Hematopoietic multipotent progenitor cell (in vitro differentiated cells): ENCODE data around the gene DUSP8. TPM values are rescaled to one million over a fixed set of nuclear protein-coding genes. Genes with fewer than 3 reads are reported as not detected.
"Not testable (repeated sequence)": the region's sequence is repeated elsewhere in the genome, so short reads cannot be mapped to it uniquely, and the experiment has no call there.

Experiments
- DNase-seq, 3 donors: peaks; one replicate each; pipeline ENCODE4 v3.0.0-alpha.2; 2011 to 2015; ENCODE audit warnings: low read depth in 2 of 3, low spot score in 2 of 3
- total RNA-seq: library from RNA; depleted of rRNA; stranded (reverse); fragments of >200 nt; gene quantifications from one replicate; pipeline ENCODE4 v1.2.3, GENCODE V29; 2012

DUSP8 gene
- total RNA-seq, 1 donor: 1.1 TPM

DNA sequence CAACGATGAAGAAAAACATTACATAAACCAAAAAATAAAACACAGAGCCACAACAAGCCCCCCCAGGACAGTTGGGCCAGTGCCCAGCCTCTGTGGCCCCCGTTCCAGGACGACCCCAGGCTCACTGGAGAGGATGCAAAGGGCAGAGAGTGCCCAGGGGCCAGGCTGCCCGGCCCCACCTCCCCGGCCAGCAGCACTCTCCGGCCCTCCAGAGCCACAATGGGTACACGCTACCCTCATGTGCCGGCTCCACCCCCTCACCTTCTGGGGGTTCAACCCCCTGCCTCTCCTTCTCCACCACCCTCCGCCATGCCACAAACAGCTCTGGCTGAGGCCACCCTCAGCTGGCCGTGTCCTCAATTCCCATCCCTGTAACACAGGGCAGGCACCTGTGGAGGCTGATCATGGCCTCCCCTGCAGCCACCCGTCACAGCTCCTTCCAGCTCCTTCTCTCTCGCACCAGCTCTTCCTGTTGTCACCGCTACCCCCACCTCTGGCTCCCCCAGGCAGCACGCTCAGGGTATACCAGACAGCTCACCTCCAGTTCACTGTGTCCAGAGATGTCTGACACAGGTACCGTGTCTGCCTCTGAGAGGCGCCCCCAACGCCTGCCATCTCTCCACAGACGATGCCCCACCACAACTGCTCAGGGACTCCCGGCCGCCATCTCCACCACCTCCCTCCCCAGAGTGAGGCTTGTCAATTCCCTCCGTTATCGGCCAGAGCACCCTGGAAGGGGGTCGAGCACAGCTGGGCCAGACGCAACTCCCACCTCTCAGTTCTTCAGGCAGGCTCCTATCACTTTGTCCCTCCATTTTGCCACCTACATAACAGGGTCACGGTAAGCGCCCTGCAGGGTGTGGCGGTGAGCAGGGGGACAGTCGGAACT lies 54.7 kb downstream of the DUSP8 start:
- DNase-seq: no peak

DNA sequence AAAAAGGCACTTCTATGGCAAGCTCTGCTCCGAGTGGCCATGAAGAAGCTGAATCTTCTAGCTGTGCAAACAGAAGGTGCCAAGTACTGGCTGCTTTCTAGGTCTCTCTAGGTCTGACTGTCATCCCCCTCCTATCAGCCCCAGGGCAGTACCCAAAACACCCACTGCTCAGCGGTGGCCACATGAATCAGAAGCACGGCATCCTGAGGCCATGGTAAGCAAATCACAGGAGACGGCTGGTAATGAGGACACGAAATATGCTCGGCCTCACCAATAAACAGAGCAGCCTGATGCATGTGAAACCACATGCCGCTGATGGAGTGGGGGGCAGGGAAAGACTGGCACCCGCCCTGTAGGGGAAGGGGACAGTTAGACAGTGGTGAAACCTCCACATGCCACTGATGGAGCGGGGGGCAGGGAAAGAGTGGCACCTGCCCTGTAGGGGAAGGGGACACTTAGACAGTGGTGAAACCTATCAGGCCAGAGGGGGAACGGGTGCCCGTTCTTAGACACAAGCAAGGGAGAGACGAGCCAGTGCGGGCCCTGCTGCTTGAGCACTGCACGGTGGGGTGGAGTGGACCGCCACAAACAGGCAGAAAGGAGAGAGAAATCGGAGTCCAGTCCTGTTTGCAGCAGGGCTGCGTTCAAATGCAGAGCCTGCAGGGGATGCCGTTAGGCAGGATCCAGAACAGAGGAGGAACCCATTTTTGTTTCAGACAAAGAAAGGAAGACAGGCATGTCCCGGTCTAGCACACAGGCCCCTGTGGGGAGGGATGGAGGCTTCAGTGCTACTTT lies 55.6 kb downstream of the DUSP8 start:
- DNase-seq: no peak

GRCh38 chr11:1515082-1516060 lies 56.7 kb downstream of the DUSP8 start:
- DNase-seq: peak; percentile 47 to 66 (median 61)

- DNase-seq: no peak
Observed at GRCh38 chr11:1514336-1515061, 57.6 kb downstream of the DUSP8 start.

GRCh38 chr11:1513326-1514296 lies 58.5 kb downstream of the DUSP8 start:
- no peak for DNase-seq

DNA sequence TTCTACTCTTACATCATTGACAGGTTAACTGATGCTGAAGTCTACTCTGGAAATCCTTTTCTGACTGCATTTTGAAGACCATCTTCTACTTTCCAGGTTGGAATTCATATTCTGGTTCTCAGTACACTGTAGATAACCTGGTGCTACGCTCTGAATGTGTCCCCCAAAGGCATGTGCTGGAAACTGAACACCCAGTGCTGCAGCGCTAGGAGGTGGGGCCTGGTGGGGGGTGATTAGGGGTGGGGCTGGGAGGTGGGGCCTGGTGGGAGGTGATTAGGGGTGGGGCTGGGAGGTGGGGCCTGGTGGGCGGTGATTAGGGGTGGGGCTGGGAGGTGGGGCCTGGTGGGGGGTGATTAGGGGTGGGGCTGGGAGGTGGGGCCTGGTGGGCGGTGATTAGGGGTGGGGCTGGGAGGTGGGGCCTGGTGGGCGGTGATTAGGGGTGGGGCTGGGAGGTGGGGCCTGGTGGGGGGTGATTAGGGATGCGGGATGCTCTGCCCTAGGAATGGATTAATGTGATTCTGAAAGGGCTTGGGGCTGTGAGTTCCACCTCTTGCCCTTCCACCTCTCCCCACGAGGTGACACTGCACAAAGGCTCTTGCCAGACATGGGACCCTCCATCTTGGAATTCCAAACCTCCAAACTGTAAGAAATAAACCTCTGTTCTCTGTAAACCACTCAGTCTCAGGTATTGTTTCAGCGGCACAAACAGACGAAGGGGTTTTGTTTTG lies 59.4 kb downstream of the DUSP8 start:
- DNase-seq: peak in 1 of 3 donors; percentile 29

DNA sequence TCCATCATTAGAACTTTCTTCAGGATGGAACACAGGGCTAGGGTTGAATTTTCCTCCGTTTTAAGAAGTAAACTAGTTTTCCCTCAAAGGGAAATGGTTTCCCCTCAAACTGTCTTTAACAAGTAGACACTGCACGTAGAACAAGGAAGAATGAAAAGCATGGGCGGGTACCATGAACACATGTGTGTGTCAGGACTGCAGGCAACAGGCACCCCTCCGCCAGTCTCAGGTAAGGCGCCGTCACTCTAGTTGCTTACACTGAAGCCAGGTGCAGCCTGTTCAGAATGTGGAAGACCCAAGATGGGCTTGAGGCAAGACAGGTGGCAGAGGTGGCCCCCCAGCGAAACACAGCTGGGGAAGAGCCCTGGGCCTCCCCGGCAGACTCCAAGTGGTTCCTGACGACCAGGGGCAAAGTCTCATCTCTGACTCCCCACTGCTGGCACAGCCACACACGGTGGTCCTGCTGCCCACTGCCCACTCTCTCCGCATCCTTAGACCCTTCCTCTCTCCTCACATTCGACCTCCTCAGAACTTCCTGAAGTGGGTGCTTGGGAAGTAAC lies 60.1 kb downstream of the DUSP8 start:
- DNase-seq: no peak

- no peak for DNase-seq
Observed at GRCh38 chr11:1510928-1511327, 61.1 kb downstream of the DUSP8 start.

DNA sequence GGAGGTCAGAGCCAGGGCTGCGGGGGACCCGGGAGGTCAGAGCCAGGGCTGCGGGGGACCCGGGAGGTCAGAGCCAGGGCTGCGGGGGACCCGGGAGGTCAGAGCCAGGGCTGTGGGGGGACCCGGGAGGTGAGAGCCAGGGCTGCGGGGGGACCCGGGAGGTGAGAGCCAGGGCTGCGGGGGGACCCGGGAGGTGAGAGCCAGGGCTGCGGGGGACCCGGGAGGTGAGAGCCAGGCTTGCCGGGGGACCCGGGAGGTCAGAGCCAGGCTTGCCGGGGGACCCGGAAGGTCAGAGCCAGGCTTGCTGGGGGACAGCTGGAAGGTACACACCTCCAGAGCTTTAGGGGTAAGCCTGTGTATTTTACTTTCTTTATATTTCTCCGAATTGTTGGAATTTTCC lies 61.7 kb downstream of the DUSP8 start:
- not testable (repeated sequence) for DNase-seq

DNA sequence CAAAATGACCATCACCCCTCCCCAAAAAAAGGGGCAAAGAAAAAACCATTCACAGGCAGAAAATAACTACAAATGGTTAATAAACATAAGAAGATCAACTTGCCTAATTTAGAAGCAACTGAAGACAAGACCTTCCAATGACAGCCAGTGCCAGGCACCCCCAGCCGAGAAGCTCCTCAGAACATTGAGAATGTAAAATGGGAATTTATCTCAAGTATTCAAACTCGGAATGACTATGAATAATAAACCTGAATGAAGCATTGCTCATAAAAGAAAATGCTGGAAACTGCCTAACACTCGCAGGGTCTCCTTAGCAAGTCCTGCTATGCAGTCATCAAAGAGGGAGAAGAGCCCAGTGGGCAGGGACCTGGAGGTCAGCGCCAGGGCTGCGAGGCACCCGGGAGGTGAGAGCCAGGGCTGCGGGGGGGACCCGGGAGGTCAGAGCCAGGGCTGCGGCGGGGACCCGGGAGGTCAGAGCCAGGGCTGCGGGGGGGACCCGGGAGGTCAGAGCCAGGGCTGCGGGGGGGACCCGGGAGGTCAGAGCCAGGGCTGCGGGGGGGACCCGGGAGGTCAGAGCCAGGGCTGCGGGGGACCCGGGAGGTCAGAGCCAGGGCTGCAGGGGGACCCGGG lies 62.3 kb downstream of the DUSP8 start:
- DNase-seq: no peak

- DNase-seq: no peak
Observed at GRCh38 chr11:1508986-1509385, 63.1 kb downstream of the DUSP8 start.

DNA sequence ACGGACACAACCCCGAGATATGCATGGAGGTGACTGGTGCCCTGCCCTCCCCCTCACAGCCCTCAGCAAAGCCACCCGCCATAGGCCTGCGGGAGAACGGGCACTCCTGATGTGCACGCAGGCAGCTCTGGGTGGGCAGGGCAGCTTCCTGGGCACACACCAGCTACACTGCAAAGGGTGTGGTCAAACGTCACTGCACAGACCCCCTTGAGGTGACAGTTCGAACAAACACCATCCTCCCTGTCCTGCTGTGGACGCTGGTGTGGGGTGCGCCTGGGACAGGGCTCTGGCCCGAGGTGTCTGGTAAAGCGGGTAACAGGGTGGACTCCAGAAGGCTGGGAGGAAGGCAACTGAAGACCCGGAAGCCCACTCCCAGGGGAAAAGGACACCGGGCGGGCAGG lies 63.6 kb downstream of the DUSP8 start:
- DNase-seq: no peak

DNA sequence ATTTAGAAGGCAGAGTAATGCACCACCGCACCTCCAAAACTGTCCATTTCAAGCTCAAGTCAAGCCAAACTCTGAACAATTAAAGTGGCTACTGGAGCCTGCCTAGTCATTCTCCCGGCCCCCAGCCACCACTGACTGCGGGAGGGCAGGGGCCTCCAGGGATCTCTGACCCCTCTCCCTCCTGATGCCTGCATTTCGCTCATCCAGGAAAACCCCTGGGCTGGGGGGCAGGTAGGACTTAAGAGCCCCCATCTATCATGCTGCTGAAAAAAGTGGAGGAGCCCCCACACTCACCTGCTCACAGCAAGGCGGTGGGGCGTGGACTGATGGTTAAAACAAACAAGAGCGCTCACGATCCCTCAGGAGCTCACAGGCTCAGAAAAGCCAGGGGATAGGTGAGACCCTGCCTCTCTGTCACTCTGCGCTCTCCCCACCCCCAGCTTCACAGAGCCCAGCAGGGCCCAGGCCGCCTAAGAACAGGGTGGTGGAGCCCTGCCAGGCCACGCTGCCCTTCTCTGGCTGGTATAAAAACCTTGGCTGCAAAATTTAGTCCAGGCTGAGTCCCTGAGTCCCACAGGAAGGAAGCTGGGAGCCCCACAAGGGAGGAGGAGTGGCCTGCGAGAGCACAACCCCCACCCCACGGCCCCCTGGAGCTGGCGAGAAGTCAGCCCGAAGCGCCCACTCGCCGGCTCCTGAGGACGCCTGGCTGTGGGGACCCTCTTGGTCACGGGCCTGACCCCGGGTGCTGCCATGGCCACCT lies 64.5 kb downstream of the DUSP8 start:
- no peak for DNase-seq

DNA sequence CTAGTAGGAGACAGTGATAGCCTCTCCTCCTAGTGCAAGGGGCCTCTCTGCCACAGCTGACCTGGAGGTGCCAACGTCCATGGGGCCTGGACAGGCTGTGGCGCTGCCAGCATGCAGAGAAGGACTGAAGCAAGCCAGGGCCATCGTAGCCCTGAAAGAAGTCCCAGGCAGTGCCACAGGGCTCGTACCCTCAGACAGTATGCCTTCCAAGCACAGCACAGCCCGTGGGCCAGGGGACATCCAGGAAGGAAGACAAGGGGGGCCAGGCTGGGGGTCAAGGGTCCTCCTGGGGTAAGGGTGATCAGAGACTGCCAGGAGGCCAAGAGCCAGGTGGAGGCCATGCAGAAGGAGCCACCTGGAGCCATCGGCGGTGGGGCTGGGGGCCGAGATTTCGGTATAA lies 65.1 kb downstream of the DUSP8 start:
- no peak for DNase-seq

DNA sequence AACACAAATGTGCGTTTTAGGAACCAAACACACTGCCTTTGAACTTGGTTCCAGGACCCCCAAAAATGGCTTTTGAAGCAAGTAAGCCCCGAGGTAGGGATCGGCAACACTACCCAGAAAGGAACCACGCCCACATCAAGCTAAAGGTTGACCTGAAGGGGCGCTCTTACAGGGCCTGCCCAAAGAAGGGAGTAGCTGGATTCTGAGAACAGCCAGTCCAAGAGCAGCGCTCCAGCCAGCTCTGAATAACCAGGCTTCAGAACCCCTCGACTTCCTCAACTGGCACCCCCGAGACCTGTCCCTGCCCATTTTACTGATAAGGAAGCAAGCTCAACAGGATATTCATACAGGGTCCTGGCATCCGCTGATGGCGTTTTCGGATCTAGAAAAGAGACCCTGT lies 66.6 kb downstream of the DUSP8 start:
- DNase-seq: no peak

DNA sequence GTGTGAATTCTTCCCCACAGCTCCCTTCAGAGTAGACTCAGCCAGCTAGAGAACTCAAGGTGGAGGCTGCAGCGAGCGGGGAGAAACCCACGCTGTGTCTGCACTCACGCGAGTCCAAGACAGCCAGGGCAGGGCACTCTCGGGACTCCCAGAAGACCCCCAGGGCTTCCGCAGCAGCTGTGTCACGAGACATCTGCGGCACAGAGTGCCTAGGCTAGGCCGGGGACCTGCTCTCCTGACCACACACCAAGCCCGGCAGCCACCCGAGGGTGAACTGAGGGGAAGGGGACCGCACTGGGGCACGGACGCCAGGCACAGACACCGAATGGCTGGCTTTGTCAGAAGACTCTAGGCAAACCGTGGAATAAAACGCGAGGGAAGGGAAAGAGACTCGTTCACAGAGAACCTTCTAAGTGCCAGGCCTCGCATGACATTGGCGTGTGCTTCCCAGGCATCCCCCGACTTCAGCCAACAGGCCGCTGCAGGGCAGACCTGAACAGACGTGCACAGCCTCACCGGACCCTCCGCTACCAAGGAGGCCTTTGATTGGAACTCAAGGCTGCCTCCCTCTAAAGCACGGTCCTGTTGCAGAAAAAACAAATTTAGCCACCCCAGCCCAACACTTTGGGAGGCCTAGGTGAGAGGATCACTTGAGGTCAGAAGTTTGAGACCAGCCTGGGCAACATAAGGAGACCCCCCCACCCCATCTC lies 67.3 kb downstream of the DUSP8 start:
- no peak for DNase-seq
